HG03095 (cell line): ENCODE measurements around the gene CCNL2.
"Not testable (repeated sequence)": the region's sequence is repeated elsewhere in the genome, so short reads cannot be mapped to it uniquely, and the experiment has no call there.

Experiments used
- ATAC-seq: cut with Tn5 transposase; IDR thresholded peaks from one replicate; pipeline ENCODE4 v1.9.1; 2021; ENCODE audit warnings: moderate library complexity; ENCODE audit not compliant: unreplicated experiment

CCNL2 gene

GRCh38 chr1:1401457-1402010 is 2.4 kb upstream of the CCNL2 start:
- no peak for ATAC-seq

GRCh38 chr1:1400576-1401456 is 1.7 kb upstream of the CCNL2 start:
- no peak for ATAC-seq

GRCh38 chr1:1399872-1400575 is 889 bp upstream of the CCNL2 start:
- ATAC-seq = no peak

- peak; percentile 4 for ATAC-seq
Measured at GRCh38 chr1:1398677-1399186, 403 bp downstream of the CCNL2 start.

- ATAC-seq = no peak
Measured at GRCh38 chr1:1397839-1398523, 1.2 kb downstream of the CCNL2 start.

- no peak for ATAC-seq
Measured at GRCh38 chr1:1395166-1395565, 4.0 kb downstream of the CCNL2 start.

GRCh38 chr1:1394116-1394515 is 5.0 kb downstream of the CCNL2 start:
- ATAC-seq = no peak

- no peak for ATAC-seq
Measured at GRCh38 chr1:1393428-1393827, 5.7 kb downstream of the CCNL2 start.

GRCh38 chr1:1393014-1393413 is 6.1 kb downstream of the CCNL2 start:
- no peak for ATAC-seq

- no peak for ATAC-seq
Measured at GRCh38 chr1:1391225-1391624, 7.9 kb downstream of the CCNL2 start.

GRCh38 chr1:1390675-1391074 is 8.5 kb downstream of the CCNL2 start:
- ATAC-seq = no peak

GRCh38 chr1:1388078-1388472 is 11.1 kb downstream of the CCNL2 start:
- no peak for ATAC-seq

- no peak for ATAC-seq
Measured at GRCh38 chr1:1387098-1388077, 11.7 kb downstream of the CCNL2 start.

- ATAC-seq = no peak
Measured at GRCh38 chr1:1385931-1386330, 13.2 kb downstream of the CCNL2 start.

- not testable (repeated sequence) for ATAC-seq
Measured at GRCh38 chr1:1385339-1385738, 13.8 kb downstream of the CCNL2 start.

GRCh38 chr1:1381294-1381693 is 17.8 kb downstream of the CCNL2 start:
- no peak for ATAC-seq

GRCh38 chr1:1380860-1381259 is 18.3 kb downstream of the CCNL2 start:
- ATAC-seq = no peak

- ATAC-seq = no peak
Measured at GRCh38 chr1:1377540-1378205, 21.5 kb downstream of the CCNL2 start.

- no peak for ATAC-seq
Measured at GRCh38 chr1:1376551-1377226, 22.4 kb downstream of the CCNL2 start.
